GM12892 (cell line): ENCODE data around the gene TSHZ1.

Experiments used
- DNase-seq: peaks from one replicate; pipeline ENCODE4 v3.0.0; 2011; ENCODE audit not compliant: insufficient read length
- FAIRE-seq: peaks from 2 replicates; lab custom pipeline; 2011; peaks lifted over from hg19 to GRCh38; lab: Jason Lieb, UNC
- POLR2A ChIP-seq: IDR thresholded peaks from 2 replicates; pipeline ENCODE4 v1.6.1; 2011; ENCODE audit warnings: low read depth, low read length, control low read depth
- POLR2AphosphoS5 ChIP-seq: IDR thresholded peaks from 2 replicates; pipeline ENCODE4 v1.6.1; 2011; ENCODE audit warnings: low read depth, low read length, control low read depth
- TAF1 ChIP-seq: IDR thresholded peaks from 2 replicates; pipeline ENCODE4 v1.6.1; 2011; ENCODE audit warnings: low read depth, mild to moderate bottlenecking, control low read depth, low read length, borderline replicate concordance

TSHZ1 gene

GRCh38 chr18:75211953-75212750 lies 1.6 kb downstream of the TSHZ1 start:
- FAIRE-seq (no peak), DNase-seq (no peak)
- TF ChIP-seq POLR2AphosphoS5 (no peak), POLR2A (no peak), TAF1 (no peak)

- FAIRE-seq: no peak
Observed at GRCh38 chr18:75212751-75213090, 2.1 kb downstream of the TSHZ1 start.

GRCh38 chr18:75213611-75214331 lies 3.2 kb downstream of the TSHZ1 start:
- DNase-seq (no peak), FAIRE-seq (peak; percentile 40)
- no peak for TF ChIP-seq POLR2AphosphoS5
- no peak for TF ChIP-seq TAF1
- TF ChIP-seq POLR2A: no peak

More at GRCh38 chr18:75212751-75213090, 2.1 kb downstream of the TSHZ1 start:
- DNase-seq: no peak
- TF ChIP-seq POLR2A (no peak), TAF1 (no peak), POLR2AphosphoS5 (no peak)

GRCh38 chr18:75214332-75214690 lies 3.7 kb downstream of the TSHZ1 start:
- no peak for DNase-seq
- no peak for FAIRE-seq
- TF ChIP-seq POLR2A: no peak

- peak; percentile 57 for FAIRE-seq
- TF ChIP-seq POLR2AphosphoS5 (no peak), TAF1 (no peak), POLR2A (no peak)
- no peak for DNase-seq
Observed at GRCh38 chr18:75214766-75215510, 4.3 kb downstream of the TSHZ1 start.

GRCh38 chr18:75215663-75216062 lies 5.1 kb downstream of the TSHZ1 start:
- TF ChIP-seq POLR2A: no peak
- no peak for TF ChIP-seq TAF1
- no peak for TF ChIP-seq POLR2AphosphoS5
- FAIRE-seq (no peak), DNase-seq (no peak)

GRCh38 chr18:75216212-75216910 lies 5.8 kb downstream of the TSHZ1 start:
- FAIRE-seq: no peak
- DNase-seq: no peak
- TF ChIP-seq TAF1 (no peak), POLR2AphosphoS5 (no peak), POLR2A (no peak)

- no peak for DNase-seq
- TF ChIP-seq POLR2AphosphoS5 (no peak), TAF1 (no peak), POLR2A (no peak)
- no peak for FAIRE-seq
Observed at GRCh38 chr18:75216911-75217689, 6.5 kb downstream of the TSHZ1 start.

- FAIRE-seq: no peak
- no peak for DNase-seq
- TF ChIP-seq POLR2AphosphoS5: no peak
Observed at GRCh38 chr18:75218065-75218923, 7.7 kb downstream of the TSHZ1 start.

- FAIRE-seq (no peak), DNase-seq (no peak)
- no peak for TF ChIP-seq POLR2A
- TF ChIP-seq POLR2AphosphoS5: no peak
- no peak for TF ChIP-seq TAF1
Observed at GRCh38 chr18:75219745-75220375, 9.3 kb downstream of the TSHZ1 start.
